Ovary (tissue), 3 donors: ENCODE data around the gene TOX3.

Experiments used
- EP300 ChIP-seq: sonication (generic); formaldehyde crosslinking; IDR thresholded peaks from one replicate; pipeline ENCODE4 v1.6.1; 2017; ENCODE audit warnings: antibody characterized with exemption
- TF ChIP-seq, protein P1 (sequence below), 3 donors: fragments of 450-650 bp in 2 of 3; fragments of 200-600 bp in 1 of 3; IDR thresholded peaks; one replicate each; pipeline versions ENCODE4 v1.5.1 to v1.8.0; 2016 to 2022; ENCODE audit warnings: antibody characterized with exemption in 3 of 3, mild to moderate bottlenecking in 1 of 3
- donor health status: DM: no; HTN: no; CAD: no.

DNA sequence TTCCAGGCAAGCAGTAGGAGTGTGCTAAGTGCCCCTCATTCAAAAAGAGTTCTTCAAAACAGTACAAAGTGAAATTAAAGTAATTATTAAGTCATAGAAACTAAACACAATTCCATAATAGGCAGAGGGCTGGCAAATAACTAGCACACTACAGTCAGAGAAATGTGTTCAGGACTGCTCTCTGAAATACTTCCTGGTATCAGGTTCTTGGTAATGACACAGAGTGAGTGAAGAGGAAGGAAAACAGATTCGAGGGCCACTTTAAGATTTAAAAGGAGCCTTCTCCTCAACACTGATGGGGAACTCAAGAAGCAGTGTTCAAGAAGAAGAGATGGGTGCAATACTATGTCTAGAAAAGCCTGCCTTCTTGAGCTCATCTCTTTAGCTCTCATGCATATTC, 139.2 kb downstream of the TOX3 start:
- no peak for TF ChIP-seq EP300
- TF ChIP-seq, protein P1, sequence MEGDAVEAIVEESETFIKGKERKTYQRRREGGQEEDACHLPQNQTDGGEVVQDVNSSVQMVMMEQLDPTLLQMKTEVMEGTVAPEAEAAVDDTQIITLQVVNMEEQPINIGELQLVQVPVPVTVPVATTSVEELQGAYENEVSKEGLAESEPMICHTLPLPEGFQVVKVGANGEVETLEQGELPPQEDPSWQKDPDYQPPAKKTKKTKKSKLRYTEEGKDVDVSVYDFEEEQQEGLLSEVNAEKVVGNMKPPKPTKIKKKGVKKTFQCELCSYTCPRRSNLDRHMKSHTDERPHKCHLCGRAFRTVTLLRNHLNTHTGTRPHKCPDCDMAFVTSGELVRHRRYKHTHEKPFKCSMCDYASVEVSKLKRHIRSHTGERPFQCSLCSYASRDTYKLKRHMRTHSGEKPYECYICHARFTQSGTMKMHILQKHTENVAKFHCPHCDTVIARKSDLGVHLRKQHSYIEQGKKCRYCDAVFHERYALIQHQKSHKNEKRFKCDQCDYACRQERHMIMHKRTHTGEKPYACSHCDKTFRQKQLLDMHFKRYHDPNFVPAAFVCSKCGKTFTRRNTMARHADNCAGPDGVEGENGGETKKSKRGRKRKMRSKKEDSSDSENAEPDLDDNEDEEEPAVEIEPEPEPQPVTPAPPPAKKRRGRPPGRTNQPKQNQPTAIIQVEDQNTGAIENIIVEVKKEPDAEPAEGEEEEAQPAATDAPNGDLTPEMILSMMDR (IDR thresholded peaks at IDR 0.05), result no peak
